Fibroblast of pulmonary artery (primary cell): ENCODE measurements around the gene SGTB.

Source experiments
- DNase-seq: peaks from one replicate; pipeline ENCODE4 v3.0.0-alpha.2; 2010; ENCODE audit warnings: low read depth
- H3K4me3 ChIP-seq: replicated peaks from 2 replicates; pipeline ENCODE4 v1.5.1; 2011; ENCODE audit warnings: low read depth, mild to moderate bottlenecking, control low read depth, low read length, moderate library complexity
- TF ChIP-seq, protein P1 (sequence below): IDR thresholded peaks from 2 replicates; pipeline ENCODE4 v1.5.1; 2011; ENCODE audit warnings: mild to moderate bottlenecking, control low read depth, low read length, inconsistent platforms; ENCODE audit errors: missing control alignments

Gene SGTB

DNA sequence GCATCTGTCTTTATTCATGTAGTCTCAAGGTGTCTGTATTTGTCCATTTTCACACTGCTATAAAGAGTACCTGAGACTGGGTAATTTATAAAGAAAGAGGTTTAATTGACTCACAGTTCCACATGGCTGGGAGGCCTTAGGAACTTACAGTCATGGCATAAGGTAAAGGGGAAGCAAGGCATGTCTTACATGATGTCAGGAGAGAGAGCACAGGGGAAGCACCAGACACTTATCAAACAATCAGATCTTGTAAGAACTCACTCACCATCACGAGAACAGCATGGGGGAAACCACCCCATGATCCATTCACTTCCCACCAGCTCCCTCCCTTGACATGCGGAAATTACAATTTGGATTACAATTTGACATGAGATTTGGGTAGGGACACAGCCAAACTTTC lies 44.3 kb upstream of the SGTB start:
- TF ChIP-seq, protein P1, sequence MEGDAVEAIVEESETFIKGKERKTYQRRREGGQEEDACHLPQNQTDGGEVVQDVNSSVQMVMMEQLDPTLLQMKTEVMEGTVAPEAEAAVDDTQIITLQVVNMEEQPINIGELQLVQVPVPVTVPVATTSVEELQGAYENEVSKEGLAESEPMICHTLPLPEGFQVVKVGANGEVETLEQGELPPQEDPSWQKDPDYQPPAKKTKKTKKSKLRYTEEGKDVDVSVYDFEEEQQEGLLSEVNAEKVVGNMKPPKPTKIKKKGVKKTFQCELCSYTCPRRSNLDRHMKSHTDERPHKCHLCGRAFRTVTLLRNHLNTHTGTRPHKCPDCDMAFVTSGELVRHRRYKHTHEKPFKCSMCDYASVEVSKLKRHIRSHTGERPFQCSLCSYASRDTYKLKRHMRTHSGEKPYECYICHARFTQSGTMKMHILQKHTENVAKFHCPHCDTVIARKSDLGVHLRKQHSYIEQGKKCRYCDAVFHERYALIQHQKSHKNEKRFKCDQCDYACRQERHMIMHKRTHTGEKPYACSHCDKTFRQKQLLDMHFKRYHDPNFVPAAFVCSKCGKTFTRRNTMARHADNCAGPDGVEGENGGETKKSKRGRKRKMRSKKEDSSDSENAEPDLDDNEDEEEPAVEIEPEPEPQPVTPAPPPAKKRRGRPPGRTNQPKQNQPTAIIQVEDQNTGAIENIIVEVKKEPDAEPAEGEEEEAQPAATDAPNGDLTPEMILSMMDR = no peak
- no peak for DNase-seq
- H3K4me3 ChIP-seq = no peak overlapping the region

DNA sequence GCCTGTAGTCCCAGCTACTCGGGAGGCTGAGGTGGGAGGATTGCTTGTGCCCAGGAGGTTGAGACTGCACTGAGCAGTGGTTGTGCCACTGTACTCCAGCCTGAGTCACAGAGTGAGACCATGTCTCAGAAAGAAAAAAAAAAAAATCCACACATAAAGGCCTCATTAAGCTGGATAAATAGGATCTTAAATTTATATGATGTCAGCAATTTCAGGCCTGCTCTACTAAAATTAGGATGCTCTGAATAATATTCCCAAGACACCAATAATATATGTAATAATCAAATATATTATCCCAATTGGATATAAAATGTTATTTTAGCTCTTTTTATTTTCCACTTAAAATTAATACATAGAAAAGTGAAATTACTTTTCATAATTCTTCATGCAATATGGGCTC lies 43.7 kb upstream of the SGTB start:
- no peak for DNase-seq
- no peak overlapping the region for H3K4me3 ChIP-seq
- TF ChIP-seq, protein P1 = no peak

DNA sequence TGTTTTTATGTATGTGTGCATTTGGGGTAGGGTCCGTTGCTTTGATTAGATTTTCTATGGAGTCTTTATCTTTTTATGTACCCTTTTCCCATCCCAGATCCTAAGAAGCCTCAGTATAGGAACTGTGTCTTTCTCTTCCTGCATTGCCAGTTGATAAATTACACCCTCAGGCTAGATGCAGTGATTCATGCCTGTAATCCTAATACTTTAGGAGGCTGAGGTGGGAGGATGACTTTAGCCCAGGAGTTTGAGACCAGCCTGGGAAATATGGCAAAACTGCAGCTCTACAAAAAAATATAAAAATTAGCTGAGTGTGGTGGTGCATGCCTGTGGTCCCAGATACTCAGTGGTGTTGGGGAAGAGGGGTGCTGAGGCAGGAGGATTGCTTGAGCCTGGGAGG lies 40.3 kb upstream of the SGTB start:
- TF ChIP-seq, protein P1 = no peak
- no peak overlapping the region for H3K4me3 ChIP-seq
- no peak for DNase-seq

DNA sequence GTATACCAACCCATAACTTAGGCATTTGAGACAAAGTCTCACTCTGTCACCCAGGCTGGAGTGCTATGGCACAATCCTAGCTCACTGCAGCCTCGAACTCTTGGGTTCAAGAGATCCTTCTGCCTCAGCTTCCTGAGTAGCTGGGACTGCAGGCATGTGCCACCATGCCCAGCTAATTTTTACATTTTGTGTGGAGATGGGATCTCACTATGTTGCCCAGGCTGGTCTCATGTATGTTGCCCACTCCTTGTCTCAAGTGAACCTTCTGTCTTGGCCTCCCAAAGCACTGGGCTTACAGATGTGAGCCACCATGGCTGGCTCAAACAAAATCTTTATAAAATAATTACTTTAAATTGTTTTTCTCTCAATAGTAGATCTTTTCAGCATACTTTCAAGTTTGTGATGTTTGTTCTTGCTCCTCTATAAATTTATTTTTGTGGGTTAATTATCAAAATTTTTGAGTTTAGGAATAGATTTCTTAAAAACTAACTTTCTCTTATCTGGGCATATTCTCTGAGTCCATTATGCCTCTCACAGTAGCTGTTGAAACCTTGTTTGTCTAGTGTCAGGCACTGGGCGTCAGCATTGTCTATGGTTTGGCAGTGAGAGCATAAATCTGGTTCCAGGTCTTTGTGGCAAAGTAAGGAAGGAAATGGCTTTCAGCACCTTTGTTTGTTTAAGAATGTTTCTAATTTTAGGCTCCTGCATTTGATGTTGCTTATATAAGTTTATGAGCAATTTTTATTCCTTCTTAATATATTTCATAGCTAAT lies 38.8 kb upstream of the SGTB start:
- peak; percentile 87 for DNase-seq
- TF ChIP-seq, protein P1 = peak; percentile 36

GRCh38 chr5:65758546-65759144 lies 36.7 kb upstream of the SGTB start:
- no peak overlapping the region for H3K4me3 ChIP-seq
- TF ChIP-seq, protein P1 = no peak
- no peak for DNase-seq

More for the DNA sequence above, 38.8 kb upstream of the SGTB start:
- no peak overlapping the region for H3K4me3 ChIP-seq

GRCh38 chr5:65753189-65753588 lies 31.3 kb upstream of the SGTB start:
- TF ChIP-seq, protein P1 = no peak
- DNase-seq = peak; percentile 22
- no peak overlapping the region for H3K4me3 ChIP-seq
